H1 (cell line): ENCODE results near the gene RNF114. TPM values are rescaled to one million over a fixed set of nuclear protein-coding genes. Genes with fewer than 3 reads are reported as not detected.

Source experiments
- CTCF ChIA-PET: fragments of 300-600 bp; sonication (Branson Sonifier 250); formaldehyde crosslinking; loops from one replicate; lab custom pipeline; 2021; ENCODE audit not compliant: partially characterized antibody; lab: Charles Lee
- POLR2A ChIA-PET: fragments of 300-600 bp; sonication (Branson Sonifier 250); formaldehyde crosslinking; loops from one replicate; lab custom pipeline; 2021; ENCODE audit warnings: inconsistent platforms; ENCODE audit not compliant: partially characterized antibody; lab: Charles Lee
- DNase-seq, 2 experiments: peaks; one replicate each; pipeline versions ENCODE4 v3.0.0 to v3.0.0-alpha.2; 2010 to 2022; ENCODE audit warnings: low spot score in 2 of 2, low read depth in 1 of 2, mixed read lengths in 1 of 2
- FAIRE-seq: peaks from 2 replicates; lab custom pipeline; 2011; peaks lifted over from hg19 to GRCh38; lab: Jason Lieb, UNC
- H2AFZ ChIP-seq: 2 replicates; pipeline ENCODE4 v1.8.1; 2012; ENCODE audit warnings: low read length, inconsistent platforms
- H2AK5ac ChIP-seq: 2 replicates; pipeline ENCODE4 v1.6.1; 2013; ENCODE audit warnings: low read depth, low read length
- H2BK120ac ChIP-seq: replicated peaks from 2 replicates; pipeline ENCODE3; 2013; ENCODE audit warnings: low read depth, low read length, inconsistent platforms
- H2BK12ac ChIP-seq: 2 replicates; pipeline ENCODE4 v1.6.1; 2013; ENCODE audit warnings: low read depth, low read length
- H2BK15ac ChIP-seq: 2 replicates; pipeline ENCODE4 v1.6.1; 2013; ENCODE audit warnings: low read length
- H2BK20ac ChIP-seq: 2 replicates; pipeline ENCODE4 v1.6.1; 2013; ENCODE audit warnings: low read length
- H2BK5ac ChIP-seq: 2 replicates; pipeline ENCODE4 v1.6.1; 2013; ENCODE audit warnings: low read depth, low read length
- H3K14ac ChIP-seq: 2 replicates; pipeline ENCODE4 v1.6.1; 2013; ENCODE audit warnings: inconsistent platforms; ENCODE audit not compliant: insufficient read length
- H3K18ac ChIP-seq: 2 replicates; pipeline ENCODE4 v1.6.1; 2013; ENCODE audit warnings: low read length; ENCODE audit errors: extremely low read depth
- H3K23ac ChIP-seq: 2 replicates; pipeline ENCODE4 v1.6.1; 2013; ENCODE audit warnings: inconsistent platforms; ENCODE audit not compliant: insufficient read length
- H3K23me2 ChIP-seq: 2 replicates; pipeline ENCODE4 v1.6.1; 2013; ENCODE audit warnings: low read depth, low read length
- H3K27ac ChIP-seq: 2 replicates; pipeline ENCODE4 v1.6.1; 2011; ENCODE audit warnings: low read depth, low read length, inconsistent platforms
- H3K27me3 ChIP-seq, 4 experiments: replicated peaks in 1 of 4; 1 replicate in 1 of 4; 2 replicates in 3 of 4; pipeline versions ENCODE4 v1.6.1 to v1.8.1; 2011 to 2013; ENCODE audit warnings: low read length in 3 of 4, mild to moderate bottlenecking in 3 of 4, inconsistent platforms in 2 of 4, mixed read lengths in 2 of 4, moderate library complexity in 1 of 4; ENCODE audit not compliant: control insufficient read depth in 3 of 4, insufficient read depth in 3 of 4; ENCODE audit errors: extremely low read depth in 1 of 4
- H3K36me3 ChIP-seq, 4 experiments: 2 replicates each; pipeline versions ENCODE4 v1.6.1 to v1.8.1; 2011 to 2013; ENCODE audit warnings: mild to moderate bottlenecking in 4 of 4, low read length in 3 of 4, moderate library complexity in 2 of 4, control low read depth in 1 of 4, inconsistent platforms in 1 of 4; ENCODE audit not compliant: insufficient read depth in 4 of 4, control insufficient read depth in 2 of 4
- H3K4ac ChIP-seq: replicated peaks from 2 replicates; pipeline ENCODE3; 2013; ENCODE audit warnings: low read length, low read depth, mixed read lengths, inconsistent platforms; ENCODE audit not compliant: insufficient read length
- H3K4me1 ChIP-seq, 4 experiments: replicated peaks in 1 of 4; 1 replicate in 1 of 4; 2 replicates in 3 of 4; pipeline versions ENCODE4 v1.6.1 to v1.8.1; 2011 to 2013; ENCODE audit warnings: low read length in 3 of 4, inconsistent platforms in 2 of 4, mixed read lengths in 1 of 4; ENCODE audit not compliant: insufficient read depth in 4 of 4, control insufficient read depth in 3 of 4
- H3K4me2 ChIP-seq, 2 experiments: 2 replicates each; pipeline versions ENCODE4 v1.6.1 to v1.8.1; 2011 to 2013; ENCODE audit warnings: low read depth in 2 of 2, low read length in 2 of 2, control low read depth in 1 of 2, inconsistent platforms in 1 of 2, mild to moderate bottlenecking in 1 of 2; ENCODE audit not compliant: insufficient read depth in 1 of 2
- H3K4me3 ChIP-seq, 4 experiments: fragments of 200-600, 300-600 bp in 1 of 4; sonication (generic), shearing (Covaris generic), sonication (Bioruptor Twin) in 1 of 4; 2 replicates each; pipeline versions ENCODE4 v1.5.1 to v1.8.1; 2011 to 2016; ENCODE audit warnings: low read length in 4 of 4, low read depth in 3 of 4, control low read depth in 2 of 4, inconsistent platforms in 2 of 4, mild to moderate bottlenecking in 2 of 4, mixed read lengths in 1 of 4, moderate library complexity in 1 of 4; ENCODE audit not compliant: insufficient read depth in 2 of 4; ENCODE audit errors: extremely low read depth in 1 of 4
- H3K56ac ChIP-seq: replicated peaks from 2 replicates; pipeline ENCODE3; 2013; ENCODE audit warnings: low read depth, mild to moderate bottlenecking, mixed read lengths, low read length, inconsistent platforms; ENCODE audit not compliant: insufficient read length
- H3K79me1 ChIP-seq: 2 replicates; pipeline ENCODE4 v1.6.1; 2013; ENCODE audit warnings: low read depth, low read length, control low read depth
- H3K79me2 ChIP-seq, 2 experiments: 2 replicates each; pipeline versions ENCODE4 v1.6.1 to v1.8.1; 2012 to 2013; ENCODE audit warnings: low read length in 2 of 2, mild to moderate bottlenecking in 2 of 2, inconsistent platforms in 1 of 2; ENCODE audit not compliant: insufficient read depth in 2 of 2, control insufficient read depth in 1 of 2
- H3K9ac ChIP-seq, 4 experiments: replicated peaks in 1 of 4; 1 replicate in 1 of 4; 2 replicates in 3 of 4; pipeline versions ENCODE4 v1.6.1 to v1.8.1; 2011 to 2013; ENCODE audit warnings: low read depth in 3 of 4, low read length in 3 of 4, control low read depth in 2 of 4, mild to moderate bottlenecking in 2 of 4, moderate library complexity in 2 of 4, inconsistent platforms in 1 of 4; ENCODE audit errors: extremely low read depth in 1 of 4
- H3K9me3 ChIP-seq, 2 experiments: 2 replicates each; pipeline versions ENCODE4 v1.6.1 to v1.8.1; 2012 to 2013; ENCODE audit warnings: mild to moderate bottlenecking in 2 of 2, moderate library complexity in 2 of 2, control low read depth in 1 of 2, inconsistent platforms in 1 of 2, low read depth in 1 of 2, low read length in 1 of 2, mixed read lengths in 1 of 2; ENCODE audit not compliant: insufficient read depth in 2 of 2
- H4K20me1 ChIP-seq, 2 experiments: replicated peaks in 1 of 2; 2 replicates each; pipeline versions ENCODE3 to v1.8.1; 2011 to 2013; ENCODE audit warnings: inconsistent platforms in 2 of 2, low read length in 2 of 2, mild to moderate bottlenecking in 1 of 2; ENCODE audit not compliant: insufficient read depth in 2 of 2, control insufficient read depth in 1 of 2
- H4K5ac ChIP-seq: 2 replicates; pipeline ENCODE4 v1.6.1; 2013; ENCODE audit warnings: low read length, low read depth, mixed read lengths, inconsistent platforms; ENCODE audit not compliant: insufficient read length
- H4K8ac ChIP-seq: 2 replicates; pipeline ENCODE4 v1.8.0; 2013; ENCODE audit warnings: mild to moderate bottlenecking, moderate library complexity, low read length, inconsistent platforms; ENCODE audit not compliant: insufficient read depth; ENCODE audit errors: extremely low read depth
- H4K91ac ChIP-seq: replicated peaks from 2 replicates; pipeline ENCODE3; 2013; ENCODE audit warnings: low read length, mixed read lengths, inconsistent platforms; ENCODE audit not compliant: insufficient read length
- CTCF ChIP-seq, 3 experiments: IDR thresholded peaks; 1 replicate in 2 of 3; 2 replicates in 1 of 3; pipeline versions ENCODE4 v1.5.1 to v1.6.1; 2011; ENCODE audit warnings: low read length in 3 of 3, mild to moderate bottlenecking in 3 of 3, inconsistent platforms in 2 of 3, low read depth in 1 of 3, moderate library complexity in 1 of 3; ENCODE audit not compliant: insufficient read depth in 1 of 3; ENCODE audit errors: control extremely low read depth in 1 of 3
- RFX5 ChIP-seq: IDR thresholded peaks from 2 replicates; pipeline ENCODE4 v1.6.1; 2011; ENCODE audit warnings: low read depth, low read length, improper control_type of control experiment, borderline replicate concordance
- SIN3A ChIP-seq, 2 experiments: IDR thresholded peaks in 1 of 2; conservative IDR thresholded peaks in 1 of 2; 2 replicates each; pipeline ENCODE4 v1.6.1; 2011 to 2012; ENCODE audit warnings: low read length in 2 of 2, improper control_type of control experiment in 1 of 2, low read depth in 1 of 2, mild to moderate bottlenecking in 1 of 2
- SIX5 ChIP-seq: IDR thresholded peaks from 2 replicates; pipeline ENCODE4 v1.6.1; 2011; ENCODE audit warnings: mild to moderate bottlenecking, low read depth, low read length
- SRF ChIP-seq: IDR thresholded peaks from 2 replicates; pipeline ENCODE4 v1.6.1; 2011; ENCODE audit warnings: mild to moderate bottlenecking, low read depth, low read length, moderate library complexity
- TCF12 ChIP-seq: IDR thresholded peaks from 2 replicates; pipeline ENCODE4 v1.6.1; 2011; ENCODE audit warnings: low read depth, mild to moderate bottlenecking, low read length
- ZNF274 ChIP-seq: IDR thresholded peaks from 2 replicates; pipeline ENCODE4 v1.7.0; 2012; ENCODE audit warnings: low read length, borderline replicate concordance; ENCODE audit errors: extremely low read depth
- WGBS, 2 experiments: shearing (Covaris generic) in 1 of 2; methylation state at CpG; one replicate each; pipeline versions ENCODE4 v1.1.6 to v1.1.7; 2013 to 2015; ENCODE audit warnings: low lambda C conversion rate in 2 of 2, mixed read lengths in 2 of 2, inconsistent platforms in 1 of 2, low coverage in 1 of 2, missing lambda C conversion rate in 1 of 2; ENCODE audit not compliant: insufficient replicate concordance in 2 of 2, insufficient coverage in 1 of 2, insufficient read length in 1 of 2; ENCODE audit errors: extremely low coverage in 1 of 2, missing lambda C conversion rate in 1 of 2; 5-methylcytosine and 5-hydroxymethylcytosine counted together
- polyA plus RNA-seq, 7 experiments: library from polyadenylated mRNA; depleted of rRNA in 3 of 7; stranded (reverse) in 5 of 7; unstranded in 2 of 7; fragments of >200 nt in 5 of 7; fragments of 200-250 nt in 2 of 7; gene quantifications; 1 replicate in 5 of 7; 2 replicates in 1 of 7; 4 replicates in 1 of 7; pipeline versions ENCODE4 v1.2.1 to v1.2.3, GENCODE V29; 2011 to 2013; ENCODE audit warnings: missing spikeins in 2 of 7, mixed read lengths in 2 of 7
- total RNA-seq: library from RNA; stranded (reverse); fragmentation: NEBNext Ultra II Directional; extraction: Animal tissue kit (Norgen Biotek cat#: 25700); gene quantifications from 2 replicates; pipeline ENCODE4 v1.2.1, GENCODE V29; 2021
- TF ChIP-seq, protein P1 (sequence below): IDR thresholded peaks from 2 replicates; pipeline ENCODE4 v1.6.1; 2011; ENCODE audit warnings: low read length, improper control_type of control experiment
- TF ChIP-seq, protein P2 (sequence below): IDR thresholded peaks from 2 replicates; pipeline ENCODE4 v1.6.1; 2011; ENCODE audit warnings: low read depth, mild to moderate bottlenecking, low read length; ENCODE audit not compliant: insufficient read depth

The RNF114 gene
- total and polyA plus RNA-seq, 2 of the 8 experiments (the other 6 are each of a cell fraction or from before 2014, with no cell fraction given) = 81.7 to 89.9 TPM

GRCh38 chr20:50001784-50002311 lies 65.7 kb downstream of the RNF114 start:
- Histone ChIP-seq H3K79me1 (no peaks in the 10 kb centered on the region), H4K5ac (no peak overlapping the region), H3K23ac (no peak overlapping the region), H2BK5ac (no peak overlapping the region), H4K8ac (no peak overlapping the region), H4K20me1 (no peaks in the 10 kb centered on the region), H3K9ac (no peak overlapping the region), H2BK12ac (no peak overlapping the region), H3K36me3 (no peaks in the 10 kb centered on the region), H4K91ac (no peak overlapping the region), H2BK120ac (no peak overlapping the region), H2BK15ac (no peak overlapping the region), H3K56ac (no peak overlapping the region), H3K14ac (no peak overlapping the region), H2AK5ac (no peak overlapping the region), H3K4me3 (no peak overlapping the region), H3K27me3 (no peaks in the 10 kb centered on the region), H3K27ac (no peak overlapping the region), H2AFZ (no peak overlapping the region), H3K23me2 (no peaks in the 10 kb centered on the region), H3K79me2 (no peaks in the 10 kb centered on the region), H3K18ac (no peak overlapping the region), H3K4ac (no peak overlapping the region), H3K4me2 (no peak overlapping the region), H3K9me3 (no peaks in the 10 kb centered on the region), H2BK20ac (no peak overlapping the region), H3K4me1 (0 out of 7 replicates have a peak, but pooled peaks cover 0 to 2% (median 0%) of the 10 kb centered on the region in 4 experiments)
- POLR2A ChIA-PET = interaction anchor here (0.6 to 1.5 kb wide), 3 partner anchors 11 to 32 kb away, joined by 3 to 5 read pairs (median 4); partner anchors contain the start of gene SNAI1
- CTCF ChIA-PET = interaction anchor here (0.6 to 3.9 kb wide), 8 partner anchors 11 to 1040 kb away, joined by 3 to 12 read pairs (median 4); no protein-coding TSS in a partner anchor
- FAIRE-seq (no peak), DNase-seq (no peak)
- WGBS, 2 experiments = 81% methylated on average over 8 of the region's 9 CpGs; no CpG with 5 or more reads in 1 of the 2 experiments
- TF ChIP-seq SIX5 (no peak), SIN3A (conservative IDR thresholded peaks at IDR 0.05 in 1 of 2, IDR thresholded peaks at IDR 0.05 in 1 of 2; ENCODE audit: low read depth in 1 of 2, low read length in 2 of 2) (no peak), TCF12 (no peak), CTCF (IDR thresholded peaks at IDR 0.05; ENCODE audit: control extremely low read depth in 1 of 3, insufficient read depth in 1 of 3, low read depth in 1 of 3, low read length in 3 of 3) (no peak), SRF (no peak), RFX5 (no peak), ZNF274 (no peak)
- TF ChIP-seq, protein P1, sequence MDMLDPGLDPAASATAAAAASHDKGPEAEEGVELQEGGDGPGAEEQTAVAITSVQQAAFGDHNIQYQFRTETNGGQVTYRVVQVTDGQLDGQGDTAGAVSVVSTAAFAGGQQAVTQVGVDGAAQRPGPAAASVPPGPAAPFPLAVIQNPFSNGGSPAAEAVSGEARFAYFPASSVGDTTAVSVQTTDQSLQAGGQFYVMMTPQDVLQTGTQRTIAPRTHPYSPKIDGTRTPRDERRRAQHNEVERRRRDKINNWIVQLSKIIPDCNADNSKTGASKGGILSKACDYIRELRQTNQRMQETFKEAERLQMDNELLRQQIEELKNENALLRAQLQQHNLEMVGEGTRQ = no peak
- TF ChIP-seq, protein P2, sequence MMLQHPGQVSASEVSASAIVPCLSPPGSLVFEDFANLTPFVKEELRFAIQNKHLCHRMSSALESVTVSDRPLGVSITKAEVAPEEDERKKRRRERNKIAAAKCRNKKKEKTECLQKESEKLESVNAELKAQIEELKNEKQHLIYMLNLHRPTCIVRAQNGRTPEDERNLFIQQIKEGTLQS = no peak
